HG03159 (cell line): ENCODE results near the gene CCDC192.
"Not testable (repeated sequence)": the region's sequence is repeated elsewhere in the genome, so short reads cannot be mapped to it uniquely, and the experiment has no call there.

Experiments
- ATAC-seq: cut with Tn5 transposase; IDR thresholded peaks from one replicate; pipeline ENCODE4 v1.9.1; 2021; ENCODE audit warnings: mild to moderate bottlenecking, moderate library complexity; ENCODE audit not compliant: unreplicated experiment

The CCDC192 gene

DNA sequence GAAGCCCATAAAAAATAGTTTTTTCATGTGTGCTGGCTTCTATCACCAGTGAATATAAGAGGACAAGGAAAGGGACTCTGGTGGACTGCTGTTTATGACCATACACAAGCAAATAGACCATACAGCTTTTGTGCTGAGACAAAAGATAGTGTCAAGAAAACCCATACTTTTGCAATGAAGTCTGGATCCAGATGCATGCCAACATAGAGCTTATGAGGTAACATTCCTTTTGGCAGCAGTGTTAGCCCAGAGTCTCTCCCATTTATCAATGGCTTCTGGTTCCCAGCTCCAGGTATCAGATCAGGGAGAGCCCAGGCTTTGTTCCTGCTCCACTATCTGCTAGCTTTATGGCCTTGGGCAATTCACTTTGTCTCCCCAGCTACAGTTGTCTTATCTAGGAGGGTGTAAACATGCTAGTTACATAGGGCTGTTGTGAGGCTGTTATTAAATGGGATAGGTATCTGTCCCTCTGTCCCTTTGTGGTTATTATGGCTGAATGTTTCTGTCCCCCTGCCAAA, 55.6 kb downstream of the CCDC192 start:
- no peak for ATAC-seq

DNA sequence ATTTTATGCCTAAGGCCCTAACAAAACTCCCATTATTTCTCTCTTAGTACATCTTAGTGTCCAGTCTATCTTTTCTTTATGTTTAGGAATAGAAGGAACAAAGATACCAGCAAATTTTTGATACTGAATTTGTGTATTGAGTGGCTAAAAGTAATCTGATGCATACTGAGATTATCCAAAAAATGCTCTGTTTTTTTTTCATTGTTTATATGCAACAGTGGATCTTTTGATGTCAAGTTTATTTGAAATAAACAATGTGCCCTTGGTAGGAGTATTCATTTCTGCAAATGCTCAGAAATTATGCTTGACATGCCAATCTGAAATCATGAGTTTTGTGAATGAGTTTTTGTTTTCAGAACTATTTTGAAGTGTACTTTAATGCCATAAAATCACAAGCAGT, 58.7 kb downstream of the CCDC192 start:
- no peak for ATAC-seq

DNA sequence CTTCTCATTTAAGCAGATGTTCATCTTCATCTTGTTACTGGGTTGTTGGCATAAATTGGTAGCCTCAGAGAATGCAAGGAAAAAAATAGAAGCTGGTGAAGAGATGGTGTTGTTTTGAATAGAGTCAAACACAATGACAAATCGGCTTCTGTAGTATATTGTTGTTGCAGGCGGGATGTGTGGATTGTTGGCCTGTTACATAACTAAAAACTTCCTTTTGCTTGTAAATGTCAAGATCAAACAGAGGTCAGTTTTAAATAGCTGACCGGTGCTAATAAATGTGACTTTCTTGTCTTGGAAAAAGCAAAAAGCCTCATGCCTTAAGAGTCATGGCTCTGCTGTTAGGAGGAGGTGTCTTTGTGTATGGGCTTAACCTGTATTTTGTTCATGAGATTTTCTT, 59.2 kb downstream of the CCDC192 start:
- no peak for ATAC-seq

DNA sequence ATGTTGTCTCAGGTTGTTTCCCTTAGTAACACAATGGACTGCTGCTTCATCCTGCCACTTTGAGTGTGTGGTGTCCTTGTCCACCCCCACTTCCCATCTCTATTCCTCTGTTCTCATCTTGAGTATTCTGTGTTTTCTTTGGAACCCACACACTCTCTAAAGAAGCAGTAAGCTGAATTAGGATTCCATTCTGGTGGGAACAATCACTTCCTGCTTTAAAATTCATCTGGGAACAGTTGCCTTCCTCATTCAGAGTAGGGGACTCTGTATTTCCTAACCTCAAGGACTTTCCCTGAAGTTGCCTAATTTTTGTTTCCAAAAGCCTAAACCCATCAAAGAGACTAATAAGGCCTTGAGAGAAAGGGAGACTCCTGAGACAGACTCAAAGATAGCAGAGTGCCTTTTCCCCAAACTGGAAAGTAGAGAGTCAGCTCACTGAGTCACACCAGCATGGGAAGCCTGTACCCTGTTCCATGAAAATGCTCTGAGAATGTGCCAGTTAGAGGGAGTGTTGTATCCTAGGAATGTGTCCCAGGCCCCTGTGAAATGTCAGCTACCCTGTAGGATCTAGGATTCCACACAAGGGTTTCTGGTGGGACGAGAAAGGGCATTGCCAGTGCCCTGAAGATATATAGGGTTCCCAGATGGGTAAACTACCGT, 63.6 kb downstream of the CCDC192 start:
- ATAC-seq = no peak

DNA sequence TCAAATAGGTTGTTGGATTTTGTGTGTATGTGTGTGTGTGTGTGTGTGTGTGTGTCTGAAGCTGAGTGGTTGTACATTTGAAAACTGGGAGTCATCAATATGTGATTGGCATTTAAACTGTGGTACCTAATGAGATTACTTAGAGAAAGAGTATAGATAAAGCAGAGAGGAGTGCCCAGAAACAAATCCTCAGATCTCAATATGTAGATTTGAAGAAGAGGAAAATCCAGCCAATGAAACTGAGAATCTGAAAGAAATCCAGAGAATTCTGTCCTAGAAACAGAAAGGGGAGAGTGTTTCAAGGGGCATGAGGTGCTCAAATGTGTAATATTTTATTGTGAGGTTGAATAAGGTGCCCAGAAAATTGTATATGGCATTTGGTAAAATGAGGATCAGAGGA, 66.2 kb downstream of the CCDC192 start:
- no peak for ATAC-seq

DNA sequence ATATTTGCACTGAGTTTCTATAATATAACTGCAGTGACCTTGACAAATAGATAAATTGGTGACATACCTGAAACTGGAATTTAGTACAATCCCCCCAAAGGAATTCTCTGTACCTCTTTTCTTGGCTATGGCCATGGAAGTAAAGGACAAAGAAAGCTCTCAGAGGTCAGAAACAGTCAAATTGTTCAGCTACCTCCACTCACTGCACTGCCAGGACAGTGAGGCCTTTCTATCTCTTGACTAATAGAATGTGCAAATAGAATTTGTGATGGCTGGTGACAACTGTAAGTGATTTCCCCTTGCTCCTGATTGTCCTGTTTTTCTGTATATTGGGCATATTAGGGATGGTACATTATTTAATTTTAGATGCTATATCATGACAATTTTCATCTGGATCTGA, 67.1 kb downstream of the CCDC192 start:
- no peak for ATAC-seq

DNA sequence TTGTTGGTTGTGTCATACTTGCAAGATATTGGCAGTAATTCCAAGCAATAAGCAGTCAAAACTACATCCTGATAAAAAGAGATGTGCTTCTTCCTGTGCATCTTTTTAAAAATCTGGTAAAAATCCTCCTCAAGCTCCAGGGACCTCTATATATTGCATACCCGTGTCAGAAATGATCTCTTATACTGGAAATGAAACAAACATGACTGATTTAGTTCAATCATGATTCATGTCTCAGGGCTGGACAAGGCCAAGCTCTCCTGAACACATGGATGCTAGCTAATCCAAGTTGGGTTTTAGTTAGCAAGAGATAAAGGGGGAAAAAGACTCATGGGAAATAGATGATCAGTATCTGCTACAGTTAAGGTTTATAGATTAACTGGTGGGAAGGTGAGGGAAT, 69.3 kb downstream of the CCDC192 start:
- ATAC-seq = no peak

DNA sequence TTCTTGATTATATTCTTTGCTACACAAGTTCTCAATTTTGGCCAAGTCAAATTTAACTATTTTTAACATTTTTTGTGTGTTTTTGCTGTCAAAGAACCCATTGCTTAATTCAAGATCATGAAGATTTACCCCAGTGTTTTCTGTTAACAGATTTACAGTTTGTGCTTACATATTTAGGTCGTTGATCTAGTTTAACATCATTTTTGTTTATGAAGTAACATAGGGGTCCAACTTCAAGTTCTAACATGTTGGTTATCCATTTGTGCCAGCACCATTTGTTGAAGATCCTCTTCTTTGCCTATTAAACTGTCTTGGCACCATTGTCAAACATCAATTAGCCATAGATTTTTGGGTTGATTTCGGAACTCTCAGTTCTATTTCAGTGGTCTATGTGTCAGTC, 71.0 kb downstream of the CCDC192 start:
- ATAC-seq = no peak

DNA sequence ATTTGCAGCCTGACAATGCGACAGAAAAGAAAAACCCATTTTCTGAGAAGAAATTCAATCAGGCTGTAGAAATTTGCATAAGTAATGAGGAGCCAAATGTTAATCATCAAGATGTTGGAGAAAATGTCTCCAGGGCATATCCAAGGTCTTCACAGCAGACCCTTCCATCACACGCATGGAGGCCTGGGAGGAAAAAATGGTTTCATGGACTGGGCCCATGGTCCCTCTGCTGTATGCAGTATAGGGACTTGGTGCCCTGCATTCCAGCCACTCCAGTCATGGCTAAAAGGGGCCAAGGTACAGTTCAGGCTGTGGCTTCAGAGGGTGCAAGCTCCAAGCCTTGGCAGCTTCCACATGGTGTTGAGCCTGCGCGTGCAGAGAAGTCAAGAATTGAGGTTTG, 73.3 kb downstream of the CCDC192 start:
- no peak for ATAC-seq

DNA sequence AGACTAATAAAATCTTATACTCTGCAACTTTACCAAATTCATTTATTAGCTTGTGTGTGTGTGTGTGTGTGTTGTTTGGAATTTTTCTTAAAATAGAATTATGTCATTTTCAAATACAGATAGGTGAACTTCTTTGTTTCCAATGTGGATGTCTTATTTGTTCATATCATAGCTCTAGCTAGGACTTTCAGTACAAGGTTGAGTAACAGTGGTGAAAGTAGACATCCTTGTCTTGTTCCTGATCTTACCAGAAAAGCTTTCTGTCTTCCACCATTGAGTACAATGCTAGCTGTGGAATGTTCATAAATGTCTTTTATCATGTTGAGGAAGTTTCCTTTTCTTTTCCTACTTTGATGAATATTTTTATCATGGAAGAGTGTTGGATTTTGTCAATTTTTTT, 74.8 kb downstream of the CCDC192 start:
- no peak for ATAC-seq

DNA sequence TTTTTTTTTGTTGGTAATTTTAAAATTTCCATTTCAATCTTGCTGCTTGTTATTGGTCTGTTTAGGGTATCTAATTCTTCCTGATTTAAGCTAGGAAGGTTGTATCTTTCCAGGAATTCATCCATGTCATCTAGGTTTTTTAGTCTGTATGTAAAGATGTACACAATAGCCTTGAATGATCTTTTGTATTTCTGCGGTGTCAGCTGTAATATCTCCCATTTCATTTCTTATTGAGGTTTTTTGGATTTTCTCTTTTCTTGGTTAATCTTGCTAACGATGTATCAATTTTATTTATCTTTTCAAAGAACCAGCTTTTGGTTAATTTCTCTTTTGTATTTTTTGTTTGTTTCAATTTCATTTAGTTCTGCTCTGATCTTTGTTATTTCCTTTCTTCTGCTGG, 79.3 kb downstream of the CCDC192 start:
- ATAC-seq = not testable (repeated sequence)

DNA sequence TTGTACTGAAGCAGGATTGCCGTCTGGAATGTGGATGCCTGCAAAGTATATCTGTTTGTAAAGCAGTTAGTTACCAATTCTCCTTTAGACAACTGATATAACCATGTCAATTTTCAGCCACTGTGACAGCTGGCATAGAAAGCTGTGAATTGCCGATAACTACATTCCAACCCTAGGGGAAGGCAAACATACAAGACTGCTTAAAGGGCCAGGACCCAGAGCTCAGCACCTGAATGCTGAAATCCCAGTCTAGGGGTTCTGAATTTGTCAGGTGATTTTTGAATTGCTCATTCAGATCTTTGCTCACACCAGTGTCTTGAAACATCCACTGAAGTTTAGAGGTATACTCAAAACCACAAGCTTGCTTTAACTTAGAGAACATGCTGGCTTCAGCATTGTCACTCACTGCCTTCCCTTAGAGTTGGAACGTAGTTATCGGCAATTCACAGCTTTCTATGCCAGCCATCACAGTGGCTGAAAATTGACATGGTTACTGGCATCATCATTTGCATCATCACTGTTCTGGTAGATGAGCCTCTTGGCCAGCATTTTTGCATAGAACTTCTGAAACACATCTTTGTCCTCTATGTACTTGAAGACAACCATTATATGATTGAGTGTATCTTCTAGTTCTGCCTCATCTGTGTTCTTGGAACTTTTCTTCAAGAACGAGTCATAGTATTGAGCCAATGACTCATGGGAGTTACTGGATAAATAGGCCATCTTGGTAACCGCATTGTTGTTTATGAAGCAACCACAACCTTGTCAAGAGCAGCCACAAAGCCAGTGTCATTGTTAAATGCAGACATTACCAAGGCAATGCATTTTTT, 82.1 kb downstream of the CCDC192 start:
- peak; percentile 91 for ATAC-seq

DNA sequence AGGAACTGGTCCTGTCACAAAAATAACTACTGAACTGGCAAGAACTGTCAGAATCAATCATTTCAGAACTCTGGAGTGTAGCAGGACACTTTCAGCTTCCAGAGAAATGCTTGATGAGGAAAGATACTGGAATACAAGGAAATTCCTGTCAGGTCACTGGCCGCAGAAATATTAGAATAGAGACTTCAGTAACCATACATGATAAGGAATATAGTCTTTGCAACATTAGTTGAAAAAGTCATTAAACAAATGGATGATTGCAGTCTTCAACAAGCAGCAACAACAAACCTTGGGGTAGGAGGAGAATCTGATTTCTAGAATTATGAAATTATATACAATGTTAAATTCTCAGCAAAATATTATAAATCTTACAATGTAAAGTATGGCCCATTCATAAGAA, 88.2 kb downstream of the CCDC192 start:
- no peak for ATAC-seq

DNA sequence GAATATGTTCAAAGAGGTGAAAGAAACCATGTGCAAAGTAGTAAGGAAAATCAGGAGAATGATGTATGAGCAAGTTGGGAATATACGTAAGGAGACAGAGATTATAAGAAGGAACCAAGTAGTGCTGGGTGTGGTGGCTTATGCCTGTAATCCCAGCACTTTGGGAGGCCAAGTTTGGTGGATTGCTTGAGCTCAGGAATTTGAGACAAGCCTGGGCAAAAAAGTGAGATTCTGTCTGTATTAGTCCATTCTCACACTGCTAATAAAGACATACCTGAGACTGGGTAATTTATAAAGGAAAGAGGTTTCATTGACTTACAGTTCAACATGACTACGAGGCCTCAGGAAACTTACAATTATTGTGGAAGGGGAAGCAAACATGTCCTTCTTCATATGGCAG, 88.7 kb downstream of the CCDC192 start:
- ATAC-seq = not testable (repeated sequence)

DNA sequence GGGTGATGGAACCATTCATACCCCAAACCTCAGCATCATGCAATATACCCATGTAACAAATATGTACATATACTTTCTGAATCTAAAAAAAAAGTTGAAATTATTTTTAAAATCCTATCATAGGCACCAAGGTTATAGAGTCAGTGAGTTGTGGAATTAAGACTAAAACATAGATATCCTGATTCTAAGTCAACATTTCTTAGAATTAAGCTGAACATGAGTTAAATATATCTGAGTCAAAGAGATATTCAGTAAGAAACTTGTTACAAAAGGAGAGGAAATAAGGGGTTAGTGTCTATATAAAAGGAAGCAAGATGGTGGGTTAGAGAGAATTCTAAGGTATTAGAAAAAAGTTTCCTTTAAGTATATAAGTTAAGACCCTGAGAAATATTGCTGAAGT, 89.9 kb downstream of the CCDC192 start:
- no peak for ATAC-seq

DNA sequence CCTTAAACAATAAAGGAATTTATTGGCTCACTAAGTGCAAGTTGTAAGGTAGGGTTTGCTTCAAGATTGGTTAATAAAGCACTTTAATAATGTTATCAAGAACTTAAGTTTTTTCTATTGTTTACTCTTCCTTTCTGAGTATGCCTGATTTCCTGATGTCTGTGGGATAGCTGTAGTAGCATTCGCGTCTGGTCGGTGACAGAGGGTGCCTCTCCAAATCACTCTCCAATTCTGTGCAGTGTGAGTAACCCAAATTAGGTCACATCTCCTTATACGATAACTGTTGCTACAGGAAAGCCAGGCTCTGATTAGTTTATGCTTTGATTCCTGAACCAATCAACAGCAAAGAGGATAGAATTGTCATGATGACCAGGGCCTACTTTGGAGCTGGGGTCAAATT, 90.7 kb downstream of the CCDC192 start:
- ATAC-seq = no peak

DNA sequence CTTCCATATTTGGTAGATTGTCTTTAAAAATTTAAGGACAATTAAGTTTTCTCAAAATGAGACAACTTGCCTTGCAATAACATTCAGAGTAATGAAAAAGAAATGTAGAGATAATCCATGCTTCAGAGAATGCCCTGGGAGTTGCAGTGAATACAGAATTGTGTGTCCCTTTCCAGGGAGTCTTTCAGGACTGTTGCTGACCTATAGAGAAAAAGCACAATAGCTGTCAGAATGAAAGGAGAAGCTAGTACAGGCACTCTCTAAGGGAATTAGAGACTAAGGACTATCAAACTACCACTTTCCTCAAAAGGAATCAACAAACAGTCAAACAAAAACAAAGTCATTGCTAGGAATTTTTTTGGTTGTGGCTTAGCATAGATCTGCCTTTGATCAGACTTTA, 93.0 kb downstream of the CCDC192 start:
- ATAC-seq = no peak

DNA sequence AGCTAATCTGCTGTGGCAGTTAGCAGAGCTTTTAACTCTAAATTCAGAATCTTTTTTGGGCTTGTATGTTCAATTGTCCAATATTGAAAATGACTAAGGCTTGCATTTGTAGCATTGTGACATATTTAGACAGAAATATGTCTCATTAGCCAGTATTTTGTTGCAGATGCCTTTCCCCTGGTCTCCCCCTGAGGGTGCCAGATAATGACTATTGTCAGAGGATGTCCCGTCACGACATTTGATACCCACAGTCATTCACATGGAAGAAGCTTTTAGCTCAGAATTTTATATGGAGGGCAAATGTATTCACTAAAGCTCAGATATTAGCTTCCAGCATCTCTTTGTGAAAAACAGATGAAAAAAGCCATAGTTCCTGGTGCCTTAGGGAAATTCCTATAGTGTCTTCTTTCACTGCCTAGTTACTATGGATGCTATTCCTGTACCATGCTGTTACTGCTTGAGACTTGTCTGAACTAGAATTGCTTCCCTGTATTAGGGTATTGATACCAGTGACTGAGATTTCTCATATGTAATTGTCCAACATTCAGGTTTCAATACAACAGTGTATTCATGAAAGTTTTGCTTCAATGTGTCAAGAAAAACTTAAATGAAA, 96.2 kb downstream of the CCDC192 start:
- no peak for ATAC-seq

DNA sequence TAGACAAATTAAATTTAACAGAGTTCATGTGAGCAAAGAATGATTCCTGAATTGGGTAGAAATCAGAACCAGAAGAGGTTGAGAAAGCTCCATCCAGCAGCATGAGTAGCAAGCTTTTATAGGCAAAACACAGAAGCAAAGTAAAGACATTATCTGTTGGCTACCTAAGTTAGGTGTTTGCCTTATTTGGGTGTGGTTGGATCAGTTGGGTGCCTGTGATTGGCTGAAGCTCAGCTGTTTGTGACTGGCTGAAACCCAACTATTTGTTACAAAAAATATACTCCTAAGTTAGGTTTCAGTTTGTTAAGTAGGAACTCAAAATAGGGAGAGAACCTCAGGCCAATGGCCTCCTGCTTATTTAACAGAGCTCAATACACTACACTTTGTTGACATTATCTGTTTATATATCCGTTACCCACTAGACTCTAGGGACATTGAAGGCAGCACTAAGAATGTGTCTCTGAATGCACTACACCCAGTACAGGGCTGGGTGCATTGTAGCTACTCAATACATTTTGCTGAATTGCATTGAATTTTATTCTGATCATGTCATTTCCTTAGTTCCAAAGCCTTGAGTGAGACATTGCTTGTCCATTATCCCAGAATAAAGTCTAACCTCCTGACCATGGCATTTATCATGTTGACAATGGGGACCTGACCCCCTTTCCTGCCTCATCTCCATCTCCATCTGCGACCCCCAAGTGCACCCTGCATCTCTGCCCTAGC, 98.7 kb downstream of the CCDC192 start:
- no peak for ATAC-seq

DNA sequence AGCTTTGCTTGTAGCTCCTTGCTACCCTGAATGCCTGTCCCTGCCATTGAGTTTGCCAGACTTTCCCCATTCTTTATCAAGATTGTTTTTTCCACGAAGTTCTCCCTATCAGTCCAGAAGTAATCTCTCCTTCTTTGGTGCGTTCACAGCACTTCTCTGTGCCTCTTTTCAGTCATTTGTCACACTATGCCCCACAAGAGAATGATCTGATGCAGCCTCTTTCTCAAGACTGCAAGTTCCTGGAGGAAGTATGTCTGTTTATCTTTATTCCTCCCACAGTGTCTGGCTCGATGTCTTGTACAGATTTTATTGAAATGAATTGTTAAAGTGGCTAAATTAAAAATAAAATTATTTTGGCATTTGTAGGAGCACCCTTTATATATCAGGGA, 99.3 kb downstream of the CCDC192 start:
- ATAC-seq = no peak

DNA sequence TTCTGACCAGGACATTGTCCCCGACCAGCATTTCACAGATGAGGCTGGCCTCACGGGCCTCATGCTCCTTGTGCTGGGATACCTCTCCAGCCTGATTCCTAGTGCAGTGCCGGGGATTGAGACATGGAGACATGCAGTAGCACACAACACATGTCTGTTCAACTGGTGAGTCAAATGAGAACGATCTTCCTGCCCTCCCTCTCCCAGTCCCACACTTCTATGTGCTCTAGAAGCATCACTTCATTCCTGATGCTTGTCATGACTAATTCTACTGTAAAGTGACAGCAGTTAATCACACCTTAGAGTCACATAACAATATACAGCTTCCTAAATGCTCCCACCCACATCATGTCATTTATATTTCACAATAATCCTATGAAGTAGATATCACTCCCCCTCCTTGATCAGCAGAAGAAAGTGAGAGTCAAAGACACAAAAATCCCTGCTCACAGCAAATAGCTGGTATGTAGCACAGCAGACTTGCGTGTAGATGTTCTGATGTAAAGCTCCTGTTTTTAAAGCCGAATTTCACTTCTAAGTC, 101.8 kb downstream of the CCDC192 start:
- no peak for ATAC-seq
